HG03108 (cell line): ENCODE results near the gene BANK1.

Source experiments
- ATAC-seq: cut with Tn5 transposase; IDR thresholded peaks from one replicate; pipeline ENCODE4 v1.9.1; 2021; ENCODE audit warnings: moderate library complexity; ENCODE audit not compliant: unreplicated experiment

Gene BANK1, protein sequence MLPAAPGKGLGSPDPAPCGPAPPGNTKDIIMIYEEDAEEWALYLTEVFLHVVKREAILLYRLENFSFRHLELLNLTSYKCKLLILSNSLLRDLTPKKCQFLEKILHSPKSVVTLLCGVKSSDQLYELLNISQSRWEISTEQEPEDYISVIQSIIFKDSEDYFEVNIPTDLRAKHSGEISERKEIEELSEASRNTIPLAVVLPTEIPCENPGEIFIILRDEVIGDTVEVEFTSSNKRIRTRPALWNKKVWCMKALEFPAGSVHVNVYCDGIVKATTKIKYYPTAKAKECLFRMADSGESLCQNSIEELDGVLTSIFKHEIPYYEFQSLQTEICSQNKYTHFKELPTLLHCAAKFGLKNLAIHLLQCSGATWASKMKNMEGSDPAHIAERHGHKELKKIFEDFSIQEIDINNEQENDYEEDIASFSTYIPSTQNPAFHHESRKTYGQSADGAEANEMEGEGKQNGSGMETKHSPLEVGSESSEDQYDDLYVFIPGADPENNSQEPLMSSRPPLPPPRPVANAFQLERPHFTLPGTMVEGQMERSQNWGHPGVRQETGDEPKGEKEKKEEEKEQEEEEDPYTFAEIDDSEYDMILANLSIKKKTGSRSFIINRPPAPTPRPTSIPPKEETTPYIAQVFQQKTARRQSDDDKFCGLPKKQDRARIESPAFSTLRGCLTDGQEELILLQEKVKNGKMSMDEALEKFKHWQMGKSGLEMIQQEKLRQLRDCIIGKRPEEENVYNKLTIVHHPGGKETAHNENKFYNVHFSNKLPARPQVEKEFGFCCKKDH

GRCh38 chr4:101790521-101791181, at the start of gene BANK1:
TSS of gene BANK1 (plus strand) at chr4:101790730. CDS start at chr4:101790881, 151 bp downstream.
- ATAC-seq: peak; percentile 100

DNA sequence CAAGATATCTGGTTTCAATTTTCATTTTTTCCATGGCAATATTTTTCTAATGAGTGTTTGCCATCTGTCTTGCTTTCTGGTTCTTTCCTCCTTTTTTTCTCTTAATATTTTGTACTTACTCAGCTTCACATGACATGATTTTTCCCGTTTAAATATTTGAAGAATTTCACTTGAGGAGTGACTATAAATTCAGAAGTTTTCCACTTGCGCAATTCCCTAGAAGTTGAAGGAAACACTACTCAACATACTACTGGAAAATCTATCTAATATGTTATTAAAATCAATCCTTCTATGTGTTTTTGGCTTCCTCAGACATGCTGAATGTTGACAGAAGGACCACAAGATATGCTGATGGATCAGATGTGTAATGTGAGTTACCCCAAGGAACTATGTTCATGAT, 36.8 kb upstream of the BANK1 start:
- no peak for ATAC-seq

- no peak for ATAC-seq
These were observed 34.3 kb upstream of the BANK1 start for GRCh38 chr4:101756181-101756580.

DNA sequence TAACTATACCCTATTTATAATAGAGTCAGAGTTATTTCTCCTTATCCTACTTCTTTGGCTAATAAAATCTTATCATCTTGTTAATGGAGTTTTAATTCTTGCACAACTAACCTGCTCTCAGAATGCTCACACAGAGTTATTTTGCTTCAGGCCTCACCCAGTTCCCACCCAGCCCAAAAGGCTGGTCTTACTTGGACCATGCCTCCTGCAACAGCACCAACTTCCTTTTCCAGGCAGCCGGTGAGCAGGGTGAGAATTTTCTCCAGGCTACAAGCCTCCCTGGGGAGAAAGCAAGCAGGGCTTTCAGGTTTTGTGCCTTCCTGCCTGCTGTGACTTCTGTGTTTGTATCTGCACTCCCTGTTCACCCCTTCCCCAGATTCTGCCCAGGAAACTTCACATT, 29.1 kb upstream of the BANK1 start:
- ATAC-seq: no peak

- no peak for ATAC-seq
These were observed 28.5 kb upstream of the BANK1 start for GRCh38 chr4:101762025-101762424.

GRCh38 chr4:101762534-101762933, 28.0 kb upstream of the BANK1 start:
- no peak for ATAC-seq

DNA sequence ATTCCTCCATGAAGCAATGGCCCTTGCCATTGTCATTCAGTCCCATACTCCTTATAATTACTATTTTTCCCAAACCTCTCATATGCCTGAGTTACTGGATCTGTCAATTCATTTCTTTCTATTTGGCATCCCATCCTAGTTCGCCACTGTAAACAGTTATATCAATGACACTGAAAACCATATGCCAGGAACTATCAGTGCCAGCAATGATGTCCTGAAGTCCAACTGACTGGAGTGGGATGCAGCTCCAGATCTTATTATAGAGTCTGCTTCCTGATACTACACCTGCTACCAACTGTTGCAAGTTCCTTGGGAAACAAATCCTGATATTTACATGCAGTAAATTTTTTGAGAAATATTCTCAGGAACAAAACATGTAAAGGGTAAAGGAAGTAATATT, 27.0 kb upstream of the BANK1 start:
- no peak for ATAC-seq

- ATAC-seq: no peak
These were observed 15.7 kb upstream of the BANK1 start for GRCh38 chr4:101774807-101775206.

DNA sequence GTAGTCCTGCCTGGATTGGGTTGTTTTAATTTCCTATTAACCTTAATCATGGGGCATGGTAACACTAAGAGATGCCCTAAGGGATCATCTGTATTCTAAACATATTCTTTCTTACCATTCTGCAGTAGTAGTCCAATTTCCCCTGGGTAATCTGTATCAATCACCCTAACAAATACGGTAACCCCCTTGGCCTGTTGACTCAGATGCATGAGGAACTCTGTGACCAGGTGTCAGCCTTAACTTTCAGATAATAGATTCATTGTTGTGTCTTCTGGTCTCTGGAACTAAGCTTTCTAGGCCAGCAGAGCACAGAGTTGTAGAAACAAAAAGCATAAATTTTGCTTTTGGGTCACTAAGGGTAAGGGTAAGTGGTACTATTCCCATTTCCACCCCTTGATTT, 13.1 kb upstream of the BANK1 start:
- no peak for ATAC-seq

- no peak for ATAC-seq
These were observed 10.2 kb upstream of the BANK1 start for GRCh38 chr4:101780284-101780683.

- ATAC-seq: no peak
These were observed 8.0 kb upstream of the BANK1 start for GRCh38 chr4:101782546-101782945.

GRCh38 chr4:101784957-101785356, 5.6 kb upstream of the BANK1 start:
- ATAC-seq: no peak

GRCh38 chr4:101785486-101785885, 5.0 kb upstream of the BANK1 start:
- ATAC-seq: no peak

- ATAC-seq: no peak
These were observed 2.7 kb upstream of the BANK1 start for GRCh38 chr4:101787701-101788316.

GRCh38 chr4:101791182-101791558, 640 bp downstream of the BANK1 start:
- ATAC-seq: no peak

GRCh38 chr4:101792056-101792590, 1.6 kb downstream of the BANK1 start:
- ATAC-seq: no peak

DNA sequence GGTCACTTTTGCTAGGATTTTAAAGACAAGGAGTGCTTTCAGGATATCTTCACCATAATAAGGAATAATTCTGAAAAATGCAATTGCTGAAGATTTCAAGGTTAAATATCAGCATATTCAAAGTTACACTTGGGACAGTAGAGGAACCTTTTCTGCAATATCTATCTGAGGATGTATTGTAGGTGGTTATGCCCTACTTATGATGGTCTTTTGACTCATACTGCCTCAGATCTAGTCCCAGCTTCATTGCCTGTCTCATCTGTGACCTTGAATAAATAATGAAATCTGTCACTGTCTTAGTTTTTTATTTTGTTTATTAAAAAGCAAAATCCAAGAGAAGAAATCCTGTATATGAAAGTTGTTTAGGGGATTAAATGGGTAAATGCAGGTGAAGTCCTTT, 2.9 kb downstream of the BANK1 start:
- no peak for ATAC-seq

- ATAC-seq: no peak
These were observed 4.3 kb downstream of the BANK1 start for GRCh38 chr4:101794806-101795205.

DNA sequence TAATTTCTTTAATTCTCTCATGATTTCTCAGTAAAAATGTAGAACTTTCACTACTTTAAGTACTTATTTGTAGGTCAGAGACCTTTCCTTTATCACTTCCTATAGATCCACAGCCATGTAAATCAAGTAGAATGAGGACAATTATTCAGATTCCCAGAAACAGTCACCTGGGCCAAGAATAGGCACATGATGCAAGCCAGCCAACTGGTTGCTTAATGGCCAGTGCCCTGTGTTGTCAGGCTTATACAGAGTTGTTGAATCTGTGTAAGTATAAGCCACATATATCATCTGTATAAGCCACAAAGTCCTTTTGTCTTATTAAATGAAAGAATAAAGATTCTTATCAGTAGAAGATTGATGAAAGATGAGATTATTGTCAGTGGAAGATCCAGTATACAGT, 5.2 kb downstream of the BANK1 start:
- no peak for ATAC-seq

DNA sequence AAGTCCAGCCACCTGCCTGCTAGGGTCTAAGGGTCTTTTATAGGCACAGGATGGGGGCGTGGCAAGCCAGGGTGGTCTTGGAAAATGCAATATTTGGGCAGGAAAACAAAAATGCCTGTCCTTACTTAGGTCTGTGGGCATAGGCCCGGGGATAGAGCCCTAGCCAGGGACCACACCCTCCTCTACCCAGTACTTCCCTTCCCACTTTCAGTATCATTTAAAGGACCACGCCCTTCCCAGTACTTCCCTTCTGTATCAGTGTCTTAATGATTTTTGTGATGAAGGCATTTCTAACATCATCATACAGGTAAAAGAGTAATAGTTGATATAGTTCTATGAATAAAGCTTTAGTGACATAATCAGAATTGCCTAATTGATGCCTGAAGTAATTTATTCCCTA, 11.4 kb downstream of the BANK1 start:
- no peak for ATAC-seq

DNA sequence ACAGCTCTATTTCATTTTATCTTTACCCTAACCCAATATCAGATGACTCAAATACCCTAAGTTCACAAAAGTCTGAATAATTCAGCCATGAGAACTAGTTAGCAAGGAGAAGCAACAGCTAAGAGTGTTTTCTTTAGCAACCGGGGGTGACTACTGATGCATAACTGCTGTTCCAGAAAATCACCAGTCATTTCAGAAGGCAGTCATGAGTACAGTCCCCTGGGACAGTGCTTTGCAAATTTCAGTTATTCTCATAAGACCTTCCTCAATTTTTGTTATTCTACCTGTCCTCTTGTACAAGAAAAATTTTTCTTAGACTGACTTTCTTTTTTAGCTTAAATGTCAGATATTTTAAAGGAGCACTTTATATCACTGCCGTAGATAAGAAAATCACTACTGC, 16.4 kb downstream of the BANK1 start:
- peak; percentile 97 for ATAC-seq
